H1 (cell line): Measurements from ENCODE around the gene CCL5. TPM values are rescaled to one million over a fixed set of nuclear protein-coding genes. Genes with fewer than 3 reads are reported as not detected.

Experiments
- CTCF ChIA-PET: fragments of 300-600 bp; sonication (Branson Sonifier 250); formaldehyde crosslinking; loops from one replicate; lab custom pipeline; 2021; ENCODE audit not compliant: partially characterized antibody; lab: Charles Lee
- POLR2A ChIA-PET: fragments of 300-600 bp; sonication (Branson Sonifier 250); formaldehyde crosslinking; loops from one replicate; lab custom pipeline; 2021; ENCODE audit warnings: inconsistent platforms; ENCODE audit not compliant: partially characterized antibody; lab: Charles Lee
- DNase-seq, 2 experiments: peaks; one replicate each; pipeline versions ENCODE4 v3.0.0 to v3.0.0-alpha.2; 2010 to 2022; ENCODE audit warnings: low spot score in 2 of 2, low read depth in 1 of 2, mixed read lengths in 1 of 2
- FAIRE-seq: peaks from 2 replicates; lab custom pipeline; 2011; peaks lifted over from hg19 to GRCh38; lab: Jason Lieb, UNC
- H2AFZ ChIP-seq: 2 replicates; pipeline ENCODE4 v1.8.1; 2012; ENCODE audit warnings: low read length, inconsistent platforms
- H2AK5ac ChIP-seq: 2 replicates; pipeline ENCODE4 v1.6.1; 2013; ENCODE audit warnings: low read depth, low read length
- H2BK120ac ChIP-seq: replicated peaks from 2 replicates; pipeline ENCODE3; 2013; ENCODE audit warnings: low read depth, low read length, inconsistent platforms
- H2BK12ac ChIP-seq: 2 replicates; pipeline ENCODE4 v1.6.1; 2013; ENCODE audit warnings: low read depth, low read length
- H2BK15ac ChIP-seq: 2 replicates; pipeline ENCODE4 v1.6.1; 2013; ENCODE audit warnings: low read length
- H2BK20ac ChIP-seq: 2 replicates; pipeline ENCODE4 v1.6.1; 2013; ENCODE audit warnings: low read length
- H2BK5ac ChIP-seq: 2 replicates; pipeline ENCODE4 v1.6.1; 2013; ENCODE audit warnings: low read depth, low read length
- H3K14ac ChIP-seq: 2 replicates; pipeline ENCODE4 v1.6.1; 2013; ENCODE audit warnings: inconsistent platforms; ENCODE audit not compliant: insufficient read length
- H3K18ac ChIP-seq: 2 replicates; pipeline ENCODE4 v1.6.1; 2013; ENCODE audit warnings: low read length; ENCODE audit errors: extremely low read depth
- H3K23ac ChIP-seq: 2 replicates; pipeline ENCODE4 v1.6.1; 2013; ENCODE audit warnings: inconsistent platforms; ENCODE audit not compliant: insufficient read length
- H3K23me2 ChIP-seq: 2 replicates; pipeline ENCODE4 v1.6.1; 2013; ENCODE audit warnings: low read depth, low read length
- H3K27ac ChIP-seq: 2 replicates; pipeline ENCODE4 v1.6.1; 2011; ENCODE audit warnings: low read depth, low read length, inconsistent platforms
- H3K27me3 ChIP-seq, 4 experiments: replicated peaks in 1 of 4; 1 replicate in 1 of 4; 2 replicates in 3 of 4; pipeline versions ENCODE4 v1.6.1 to v1.8.1; 2011 to 2013; ENCODE audit warnings: low read length in 3 of 4, mild to moderate bottlenecking in 3 of 4, inconsistent platforms in 2 of 4, mixed read lengths in 2 of 4, moderate library complexity in 1 of 4; ENCODE audit not compliant: control insufficient read depth in 3 of 4, insufficient read depth in 3 of 4; ENCODE audit errors: extremely low read depth in 1 of 4
- H3K36me3 ChIP-seq, 4 experiments: 2 replicates each; pipeline versions ENCODE4 v1.6.1 to v1.8.1; 2011 to 2013; ENCODE audit warnings: mild to moderate bottlenecking in 4 of 4, low read length in 3 of 4, moderate library complexity in 2 of 4, control low read depth in 1 of 4, inconsistent platforms in 1 of 4; ENCODE audit not compliant: insufficient read depth in 4 of 4, control insufficient read depth in 2 of 4
- H3K4ac ChIP-seq: replicated peaks from 2 replicates; pipeline ENCODE3; 2013; ENCODE audit warnings: low read length, low read depth, mixed read lengths, inconsistent platforms; ENCODE audit not compliant: insufficient read length
- H3K4me1 ChIP-seq, 4 experiments: replicated peaks in 1 of 4; 1 replicate in 1 of 4; 2 replicates in 3 of 4; pipeline versions ENCODE4 v1.6.1 to v1.8.1; 2011 to 2013; ENCODE audit warnings: low read length in 3 of 4, inconsistent platforms in 2 of 4, mixed read lengths in 1 of 4; ENCODE audit not compliant: insufficient read depth in 4 of 4, control insufficient read depth in 3 of 4
- H3K4me2 ChIP-seq, 2 experiments: 2 replicates each; pipeline versions ENCODE4 v1.6.1 to v1.8.1; 2011 to 2013; ENCODE audit warnings: low read depth in 2 of 2, low read length in 2 of 2, control low read depth in 1 of 2, inconsistent platforms in 1 of 2, mild to moderate bottlenecking in 1 of 2; ENCODE audit not compliant: insufficient read depth in 1 of 2
- H3K4me3 ChIP-seq, 4 experiments: fragments of 200-600, 300-600 bp in 1 of 4; sonication (generic), shearing (Covaris generic), sonication (Bioruptor Twin) in 1 of 4; 2 replicates each; pipeline versions ENCODE4 v1.5.1 to v1.8.1; 2011 to 2016; ENCODE audit warnings: low read length in 4 of 4, low read depth in 3 of 4, control low read depth in 2 of 4, inconsistent platforms in 2 of 4, mild to moderate bottlenecking in 2 of 4, mixed read lengths in 1 of 4, moderate library complexity in 1 of 4; ENCODE audit not compliant: insufficient read depth in 2 of 4; ENCODE audit errors: extremely low read depth in 1 of 4
- H3K56ac ChIP-seq: replicated peaks from 2 replicates; pipeline ENCODE3; 2013; ENCODE audit warnings: low read depth, mild to moderate bottlenecking, mixed read lengths, low read length, inconsistent platforms; ENCODE audit not compliant: insufficient read length
- H3K79me1 ChIP-seq: 2 replicates; pipeline ENCODE4 v1.6.1; 2013; ENCODE audit warnings: low read depth, low read length, control low read depth
- H3K79me2 ChIP-seq, 2 experiments: 2 replicates each; pipeline versions ENCODE4 v1.6.1 to v1.8.1; 2012 to 2013; ENCODE audit warnings: low read length in 2 of 2, mild to moderate bottlenecking in 2 of 2, inconsistent platforms in 1 of 2; ENCODE audit not compliant: insufficient read depth in 2 of 2, control insufficient read depth in 1 of 2
- H3K9ac ChIP-seq, 4 experiments: replicated peaks in 1 of 4; 1 replicate in 1 of 4; 2 replicates in 3 of 4; pipeline versions ENCODE4 v1.6.1 to v1.8.1; 2011 to 2013; ENCODE audit warnings: low read depth in 3 of 4, low read length in 3 of 4, control low read depth in 2 of 4, mild to moderate bottlenecking in 2 of 4, moderate library complexity in 2 of 4, inconsistent platforms in 1 of 4; ENCODE audit errors: extremely low read depth in 1 of 4
- H3K9me3 ChIP-seq, 2 experiments: 2 replicates each; pipeline versions ENCODE4 v1.6.1 to v1.8.1; 2012 to 2013; ENCODE audit warnings: mild to moderate bottlenecking in 2 of 2, moderate library complexity in 2 of 2, control low read depth in 1 of 2, inconsistent platforms in 1 of 2, low read depth in 1 of 2, low read length in 1 of 2, mixed read lengths in 1 of 2; ENCODE audit not compliant: insufficient read depth in 2 of 2
- H4K20me1 ChIP-seq, 2 experiments: replicated peaks in 1 of 2; 2 replicates each; pipeline versions ENCODE3 to v1.8.1; 2011 to 2013; ENCODE audit warnings: inconsistent platforms in 2 of 2, low read length in 2 of 2, mild to moderate bottlenecking in 1 of 2; ENCODE audit not compliant: insufficient read depth in 2 of 2, control insufficient read depth in 1 of 2
- H4K5ac ChIP-seq: 2 replicates; pipeline ENCODE4 v1.6.1; 2013; ENCODE audit warnings: low read length, low read depth, mixed read lengths, inconsistent platforms; ENCODE audit not compliant: insufficient read length
- H4K8ac ChIP-seq: 2 replicates; pipeline ENCODE4 v1.8.0; 2013; ENCODE audit warnings: mild to moderate bottlenecking, moderate library complexity, low read length, inconsistent platforms; ENCODE audit not compliant: insufficient read depth; ENCODE audit errors: extremely low read depth
- H4K91ac ChIP-seq: replicated peaks from 2 replicates; pipeline ENCODE3; 2013; ENCODE audit warnings: low read length, mixed read lengths, inconsistent platforms; ENCODE audit not compliant: insufficient read length
- FOSL1 ChIP-seq: IDR thresholded peaks from 2 replicates; pipeline ENCODE4 v1.6.1; 2011; ENCODE audit warnings: mild to moderate bottlenecking, low read depth, low read length, moderate library complexity; ENCODE audit not compliant: insufficient read depth
- POU5F1 ChIP-seq: IDR thresholded peaks from 2 replicates; pipeline ENCODE4 v1.6.1; 2011; ENCODE audit warnings: low read depth, mild to moderate bottlenecking, low read length, moderate library complexity
- SIRT6 ChIP-seq: IDR thresholded peaks from one replicate; pipeline ENCODE4 v1.7.1; 2012; ENCODE audit warnings: low read length, inconsistent platforms
- WGBS, 2 experiments: shearing (Covaris generic) in 1 of 2; methylation state at CpG; one replicate each; pipeline versions ENCODE4 v1.1.6 to v1.1.7; 2013 to 2015; ENCODE audit warnings: low lambda C conversion rate in 2 of 2, mixed read lengths in 2 of 2, inconsistent platforms in 1 of 2, low coverage in 1 of 2, missing lambda C conversion rate in 1 of 2; ENCODE audit not compliant: insufficient replicate concordance in 2 of 2, insufficient coverage in 1 of 2, insufficient read length in 1 of 2; ENCODE audit errors: extremely low coverage in 1 of 2, missing lambda C conversion rate in 1 of 2; 5-methylcytosine and 5-hydroxymethylcytosine counted together
- polyA plus RNA-seq, 7 experiments: library from polyadenylated mRNA; depleted of rRNA in 3 of 7; stranded (reverse) in 5 of 7; unstranded in 2 of 7; fragments of >200 nt in 5 of 7; fragments of 200-250 nt in 2 of 7; gene quantifications; 1 replicate in 5 of 7; 2 replicates in 1 of 7; 4 replicates in 1 of 7; pipeline versions ENCODE4 v1.2.1 to v1.2.3, GENCODE V29; 2011 to 2013; ENCODE audit warnings: missing spikeins in 2 of 7, mixed read lengths in 2 of 7
- total RNA-seq: library from RNA; stranded (reverse); fragmentation: NEBNext Ultra II Directional; extraction: Animal tissue kit (Norgen Biotek cat#: 25700); gene quantifications from 2 replicates; pipeline ENCODE4 v1.2.1, GENCODE V29; 2021

Gene CCL5
- total and polyA plus RNA-seq, 2 of the 8 experiments (the other 6 are each of a cell fraction or from before 2014, with no cell fraction given) = not detected

DNA sequence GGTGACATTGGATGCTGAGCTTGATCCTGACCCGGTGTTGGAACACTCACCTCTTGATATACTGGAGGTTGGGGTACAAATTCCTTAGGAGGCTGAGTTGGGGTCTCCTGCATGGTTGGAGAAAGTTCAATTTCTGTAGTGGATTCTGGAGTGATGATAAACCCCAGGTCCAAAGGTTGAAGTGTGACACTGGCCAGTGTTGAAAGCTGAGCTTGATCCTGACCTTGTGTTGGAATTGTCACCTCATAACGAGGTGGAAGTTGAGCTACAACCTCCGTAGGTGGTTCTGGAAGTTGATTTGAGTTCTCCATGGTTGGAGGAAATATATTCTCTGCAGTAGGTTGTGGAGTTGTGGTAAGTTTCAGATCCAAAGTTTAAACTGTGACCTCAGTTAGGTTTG is 29.2 kb upstream of the CCL5 start:
- 76% methylated on average over 3 of the region's 3 CpGs; no CpG with 5 or more reads in 1 of the 2 experiments for WGBS, 2 experiments

More for the DNA sequence above, 29.2 kb upstream of the CCL5 start:
- FAIRE-seq = no peak
- POLR2A ChIA-PET = no interaction called here
- H2BK120ac ChIP-seq = no peak overlapping the region
- H4K8ac ChIP-seq = no peak overlapping the region
- H3K4ac ChIP-seq = no peak overlapping the region
- no peaks in the 10 kb centered on the region; a peak in 2 of 8 replicates for H3K36me3 ChIP-seq
- no peaks in the 10 kb centered on the region for H3K79me1 ChIP-seq
- no peak for DNase-seq
- no peak overlapping the region for H4K5ac ChIP-seq
- H3K4me3 ChIP-seq = no peak overlapping the region
- no peak overlapping the region for H3K9ac ChIP-seq
- H3K14ac ChIP-seq = no peak overlapping the region
- H2AK5ac ChIP-seq = no peak overlapping the region
- H3K18ac ChIP-seq = no peak overlapping the region
- no peaks in the 10 kb centered on the region; a peak in 1 of 4 replicates for H3K79me2 ChIP-seq
- TF ChIP-seq SIRT6 = no peak
- TF ChIP-seq POU5F1 = no peak
- no peak for TF ChIP-seq FOSL1
- H3K9me3 ChIP-seq = peaks cover 12 to 21% of the 10 kb centered on the region in 2 experiments; a peak in 3 of 4 replicates
- H2BK20ac ChIP-seq = no peak overlapping the region
- CTCF ChIA-PET = interaction anchor here (0.6 kb wide), 1 partner anchor 17 kb away, joined by 3 read pairs; no protein-coding TSS in a partner anchor
- H2AFZ ChIP-seq = no peak overlapping the region
- H3K56ac ChIP-seq = no peak overlapping the region
- H2BK5ac ChIP-seq = no peak overlapping the region
- no peaks in the 10 kb centered on the region for H3K23me2 ChIP-seq
- H4K20me1 ChIP-seq = no peaks in the 10 kb centered on the region
- no peak overlapping the region for H4K91ac ChIP-seq
- H3K4me1 ChIP-seq = no peaks in the 10 kb centered on the region
- H2BK12ac ChIP-seq = no peak overlapping the region
- H3K23ac ChIP-seq = no peak overlapping the region
- no peaks in the 10 kb centered on the region for H3K27me3 ChIP-seq
- no peak overlapping the region for H2BK15ac ChIP-seq
- H3K4me2 ChIP-seq = no peak overlapping the region
- no peak overlapping the region for H3K27ac ChIP-seq
